DOHH2 (cell line): ENCODE measurements around the gene ALDH3B1.

Experiments used
- H3F3A ChIP-seq: fragments of 200-600 bp; sonication (generic), shearing (Covaris generic); 2 replicates; pipeline ENCODE4 v1.6.0; 2016; ENCODE audit warnings: antibody characterized with exemption, mild to moderate bottlenecking; ENCODE audit not compliant: control insufficient read depth, insufficient read depth
- H3K27ac ChIP-seq: fragments of 200-600 bp; sonication (generic); 2 replicates; pipeline ENCODE4 v1.5.1; 2014; ENCODE audit warnings: low read depth, mild to moderate bottlenecking, low read length, moderate library complexity
- H3K27me3 ChIP-seq: fragments of 200-600 bp; sonication (generic); 2 replicates; pipeline ENCODE4 v1.6.1; 2014; ENCODE audit warnings: mild to moderate bottlenecking, low read length, mixed read lengths; ENCODE audit not compliant: control insufficient read depth
- H3K36me3 ChIP-seq: fragments of 200-600 bp; sonication (generic); 2 replicates; pipeline ENCODE4 v1.6.1; 2014; ENCODE audit warnings: mild to moderate bottlenecking, low read length, moderate library complexity, mixed read lengths; ENCODE audit not compliant: control insufficient read depth
- H3K4me1 ChIP-seq: fragments of 200-600 bp; sonication (generic); 2 replicates; pipeline ENCODE4 v1.6.1; 2014; ENCODE audit warnings: mild to moderate bottlenecking, low read length, mixed read lengths; ENCODE audit not compliant: control insufficient read depth
- H3K4me2 ChIP-seq: fragments of 200-600 bp; sonication (generic); 2 replicates; pipeline ENCODE4 v1.6.0; 2014; ENCODE audit warnings: mild to moderate bottlenecking, low read length, moderate library complexity
- H3K4me3 ChIP-seq: fragments of 200-600 bp; sonication (generic); 2 replicates; pipeline ENCODE4 v1.5.1; 2014; ENCODE audit warnings: mild to moderate bottlenecking, low read length, mixed read lengths
- H3K79me2 ChIP-seq: fragments of 200-600 bp; sonication (generic); 2 replicates; pipeline ENCODE4 v1.6.1; 2014; ENCODE audit warnings: mild to moderate bottlenecking, low read length, mixed read lengths; ENCODE audit not compliant: control insufficient read depth
- H3K9me2 ChIP-seq: fragments of 200-600 bp; sonication (generic); replicated peaks from 2 replicates; pipeline ENCODE4 v1.6.1; 2014; ENCODE audit warnings: mild to moderate bottlenecking, low read length, mixed read lengths; ENCODE audit not compliant: control insufficient read depth
- H3K9me3 ChIP-seq: fragments of 200-600 bp; sonication (generic); 2 replicates; pipeline ENCODE4 v1.6.1; 2014; ENCODE audit warnings: antibody characterized with exemption, low read length, mixed read lengths; ENCODE audit not compliant: control insufficient read depth, insufficient read depth
- H4K20me1 ChIP-seq: fragments of 200-600 bp; sonication (generic); 2 replicates; pipeline ENCODE4 v1.6.0; 2014; ENCODE audit warnings: low read depth, mild to moderate bottlenecking, antibody characterized with exemption, low read length, moderate library complexity; ENCODE audit not compliant: control insufficient read depth, insufficient read depth
- CTCF ChIP-seq: fragments of 200-600 bp; sonication (generic); IDR thresholded peaks from one replicate; pipeline ENCODE4 v1.5.1; 2014; ENCODE audit warnings: antibody characterized with exemption, mild to moderate bottlenecking, low read depth, low read length; ENCODE audit not compliant: poor library complexity, severe bottlenecking
- EZH2phosphoT487 ChIP-seq: fragments of 200-600 bp; sonication (generic); IDR thresholded peaks from 2 replicates; pipeline ENCODE4 v1.6.1; 2017; ENCODE audit warnings: borderline replicate concordance, mild to moderate bottlenecking, antibody characterized with exemption, low read length, moderate library complexity, mixed read lengths

The ALDH3B1 gene

GRCh38 chr11:68009391-68010089 lies 587 bp upstream of the ALDH3B1 start:
- H3K4me2 ChIP-seq: peak overlapping the region; percentile 64
- H3K4me1 ChIP-seq: peaks cover 33% of the 10 kb centered on the region
- peaks cover 6% of the 10 kb centered on the region; the same call in 1 of the 2 replicates for H3F3A ChIP-seq
- no peaks in the 10 kb centered on the region for H3K79me2 ChIP-seq
- H3K27ac ChIP-seq: peak overlapping the region; percentile 31
- H3K9me3 ChIP-seq: no peaks in the 10 kb centered on the region
- H3K27me3 ChIP-seq: no peaks in the 10 kb centered on the region
- TF ChIP-seq EZH2phosphoT487 (no peak), CTCF (peak; percentile 57)
- H3K4me3 ChIP-seq: peak overlapping the region; percentile 29
- H3K9me2 ChIP-seq: no peaks in the 10 kb centered on the region
- no peaks in the 10 kb centered on the region for H3K36me3 ChIP-seq
- H4K20me1 ChIP-seq: no peaks in the 10 kb centered on the region

GRCh38 chr11:68011051-68011943 lies 1.2 kb downstream of the ALDH3B1 start:
- H3K4me2 ChIP-seq: no peak overlapping the region
- no peak overlapping the region for H3K4me3 ChIP-seq
- no peaks in the 10 kb centered on the region for H3K36me3 ChIP-seq
- H3K4me1 ChIP-seq: peaks cover 30% of the 10 kb centered on the region
- H4K20me1 ChIP-seq: no peaks in the 10 kb centered on the region
- no peaks in the 10 kb centered on the region for H3K9me3 ChIP-seq
- no peaks in the 10 kb centered on the region for H3K79me2 ChIP-seq
- H3K9me2 ChIP-seq: no peaks in the 10 kb centered on the region
- H3F3A ChIP-seq: 0 out of 2 replicates have a peak, but pooled peaks cover 3% of the 10 kb centered on the region
- no peak overlapping the region for H3K27ac ChIP-seq
- TF ChIP-seq EZH2phosphoT487 (no peak), CTCF (no peak)
- no peaks in the 10 kb centered on the region for H3K27me3 ChIP-seq

DNA sequence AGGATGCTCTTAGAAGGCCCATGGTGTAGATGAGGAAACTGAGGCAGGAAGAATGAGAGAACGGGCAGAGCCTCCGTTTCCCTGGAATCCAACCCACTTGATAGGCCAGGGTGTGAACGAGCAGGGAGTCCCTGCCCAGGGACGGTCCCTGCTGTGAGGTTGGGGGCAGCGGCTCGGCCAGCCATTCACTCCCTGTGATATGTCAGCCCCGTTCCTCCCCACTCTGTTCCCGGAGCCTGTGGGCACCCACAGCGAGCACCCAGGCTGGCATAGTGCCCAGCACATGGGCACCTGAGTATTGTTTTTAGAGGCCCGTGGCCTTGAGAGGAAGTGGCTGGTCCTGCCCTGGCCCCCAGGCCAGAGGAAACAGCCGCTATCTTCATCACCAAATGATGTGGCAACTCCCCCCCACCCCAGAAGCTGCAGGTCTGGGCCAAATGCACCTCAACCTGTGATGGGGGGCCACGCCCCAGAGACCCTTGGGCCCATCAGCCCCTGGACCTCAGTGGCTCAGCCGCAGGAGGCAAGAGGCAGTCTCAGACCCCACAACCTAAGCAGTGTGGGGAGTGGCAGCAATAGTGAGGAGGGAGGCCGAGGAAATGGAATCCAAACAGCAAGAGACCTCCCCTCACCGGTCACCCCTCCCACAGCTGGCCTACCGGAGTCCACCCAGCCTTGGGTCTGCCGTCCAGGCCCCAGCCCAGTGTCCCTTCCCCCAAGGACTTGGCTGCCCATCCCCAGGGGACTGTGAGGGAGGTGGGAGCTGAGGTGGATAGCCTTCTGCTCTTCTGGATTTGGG lies 2.1 kb downstream of the ALDH3B1 start:
- Histone ChIP-seq H3K9me2 (no peaks in the 10 kb centered on the region), H3K36me3 (no peaks in the 10 kb centered on the region), H3K27ac (no peak overlapping the region), H3K4me3 (no peak overlapping the region), H3K4me1 (peaks cover 28% of the 10 kb centered on the region), H3K79me2 (no peaks in the 10 kb centered on the region), H4K20me1 (no peaks in the 10 kb centered on the region), H3K9me3 (no peaks in the 10 kb centered on the region), H3F3A (0 out of 2 replicates have a peak, but pooled peaks cover 3% of the 10 kb centered on the region), H3K27me3 (no peaks in the 10 kb centered on the region), H3K4me2 (no peak overlapping the region)
- TF ChIP-seq EZH2phosphoT487 (no peak), CTCF (no peak)
